ENCODE measurements around the gene SLC17A7. TPM values are rescaled to one million over a fixed set of nuclear protein-coding genes. Genes with fewer than 3 reads are reported as not detected.
"Not testable (repeated sequence)": the region's sequence is repeated elsewhere in the genome, so short reads cannot be mapped to it uniquely, and the experiment has no call there.

The SLC17A7 gene
- total and polyA plus RNA-seq, 2 donors (not counting 1 experiment from before 2014, with no cell fraction given): 0.08 to 0.33 TPM

GRCh38 chr19:49463960-49464740 lies 22.8 kb upstream of the SLC17A7 start:
- Histone ChIP-seq H3K9ac (ENCODE audit: insufficient read depth, low read length) (no peak overlapping the region), H3K27ac (ENCODE audit: insufficient read depth, low read length) (no peak overlapping the region), H3K36me3 (ENCODE audit: control insufficient read depth, insufficient read depth, low read length) (no peaks in the 10 kb centered on the region), H3K4me1 (ENCODE audit: control insufficient read depth, extremely low read depth, insufficient read depth, low read length) (no peaks in the 10 kb centered on the region), H3K9me3 (ENCODE audit: control insufficient read depth, insufficient read depth, low read depth, low read length) (no peaks in the 10 kb centered on the region), H3K27me3 (ENCODE audit: control insufficient read depth, insufficient read depth, low read length) (no peaks in the 10 kb centered on the region), H4K20me1 (ENCODE audit: control insufficient read depth, extremely low read depth, insufficient read depth, low read length) (no peaks in the 10 kb centered on the region), H2AFZ (ENCODE audit: low read length) (no peak overlapping the region), H3K4me2 (ENCODE audit: extremely low read depth, insufficient read depth, low read length) (no peak overlapping the region), H3K79me2 (ENCODE audit: control insufficient read depth, insufficient read depth, low read length) (no peaks in the 10 kb centered on the region), H3K4me3 (replicated peaks in 1 of 4; ENCODE audit: control extremely low read depth in 1 of 4, insufficient read depth in 1 of 4, low read depth in 3 of 4, low read length in 4 of 4) (no peak overlapping the region)
- TF ChIP-seq, protein P1, sequence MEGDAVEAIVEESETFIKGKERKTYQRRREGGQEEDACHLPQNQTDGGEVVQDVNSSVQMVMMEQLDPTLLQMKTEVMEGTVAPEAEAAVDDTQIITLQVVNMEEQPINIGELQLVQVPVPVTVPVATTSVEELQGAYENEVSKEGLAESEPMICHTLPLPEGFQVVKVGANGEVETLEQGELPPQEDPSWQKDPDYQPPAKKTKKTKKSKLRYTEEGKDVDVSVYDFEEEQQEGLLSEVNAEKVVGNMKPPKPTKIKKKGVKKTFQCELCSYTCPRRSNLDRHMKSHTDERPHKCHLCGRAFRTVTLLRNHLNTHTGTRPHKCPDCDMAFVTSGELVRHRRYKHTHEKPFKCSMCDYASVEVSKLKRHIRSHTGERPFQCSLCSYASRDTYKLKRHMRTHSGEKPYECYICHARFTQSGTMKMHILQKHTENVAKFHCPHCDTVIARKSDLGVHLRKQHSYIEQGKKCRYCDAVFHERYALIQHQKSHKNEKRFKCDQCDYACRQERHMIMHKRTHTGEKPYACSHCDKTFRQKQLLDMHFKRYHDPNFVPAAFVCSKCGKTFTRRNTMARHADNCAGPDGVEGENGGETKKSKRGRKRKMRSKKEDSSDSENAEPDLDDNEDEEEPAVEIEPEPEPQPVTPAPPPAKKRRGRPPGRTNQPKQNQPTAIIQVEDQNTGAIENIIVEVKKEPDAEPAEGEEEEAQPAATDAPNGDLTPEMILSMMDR (conservative IDR thresholded peaks at IDR 0.05 in 1 of 2, IDR thresholded peaks at IDR 0.05 in 1 of 2; ENCODE audit: low read depth in 1 of 2, low read length in 2 of 2): no peak
- TF ChIP-seq EZH2 (IDR thresholded peaks at IDR 0.05; ENCODE audit: low read length, missing control alignments): no peak
- no peak for DNase-seq (ENCODE audit: low read depth in 2 of 2)

GRCh38 chr19:49462492-49462891 lies 21.2 kb upstream of the SLC17A7 start:
- Histone ChIP-seq H2AFZ (ENCODE audit: low read length) (no peak overlapping the region), H3K9ac (ENCODE audit: insufficient read depth, low read length) (no peak overlapping the region), H3K79me2 (ENCODE audit: control insufficient read depth, insufficient read depth, low read length) (no peaks in the 10 kb centered on the region), H4K20me1 (ENCODE audit: control insufficient read depth, extremely low read depth, insufficient read depth, low read length) (no peaks in the 10 kb centered on the region), H3K27ac (ENCODE audit: insufficient read depth, low read length) (no peak overlapping the region), H3K9me3 (ENCODE audit: control insufficient read depth, insufficient read depth, low read depth, low read length) (no peaks in the 10 kb centered on the region), H3K4me1 (ENCODE audit: control insufficient read depth, extremely low read depth, insufficient read depth, low read length) (no peaks in the 10 kb centered on the region), H3K4me3 (replicated peaks in 1 of 4; ENCODE audit: control extremely low read depth in 1 of 4, insufficient read depth in 1 of 4, low read depth in 3 of 4, low read length in 4 of 4) (no peak overlapping the region), H3K4me2 (ENCODE audit: extremely low read depth, insufficient read depth, low read length) (no peak overlapping the region), H3K36me3 (ENCODE audit: control insufficient read depth, insufficient read depth, low read length) (no peaks in the 10 kb centered on the region), H3K27me3 (ENCODE audit: control insufficient read depth, insufficient read depth, low read length) (no peaks in the 10 kb centered on the region)
- DNase-seq (ENCODE audit: low read depth in 2 of 2): no peak
- no peak for TF ChIP-seq EZH2 (IDR thresholded peaks at IDR 0.05; ENCODE audit: low read length, missing control alignments)
- TF ChIP-seq, protein P1 (conservative IDR thresholded peaks at IDR 0.05 in 1 of 2, IDR thresholded peaks at IDR 0.05 in 1 of 2; ENCODE audit: low read depth in 1 of 2, low read length in 2 of 2): no peak

DNA sequence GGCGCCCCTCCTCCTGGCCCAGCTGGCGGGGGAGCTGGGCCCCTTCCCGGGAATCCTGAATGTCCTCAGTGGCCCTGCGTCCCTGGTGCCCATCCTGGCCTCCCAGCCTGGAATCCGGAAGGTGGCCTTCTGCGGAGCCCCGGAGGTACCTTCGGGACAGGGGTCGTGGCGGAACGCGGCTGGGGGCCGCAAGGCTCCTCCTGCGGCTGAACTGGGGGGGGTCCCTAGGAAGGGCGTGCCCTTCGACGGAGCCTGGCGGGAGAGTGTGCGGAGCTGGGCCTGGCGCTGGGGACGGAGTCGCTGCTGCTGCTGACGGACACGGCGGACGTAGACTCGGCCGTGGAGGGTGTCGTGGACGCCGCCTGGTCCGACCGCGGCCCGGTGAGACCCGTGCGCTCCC lies 20.3 kb upstream of the SLC17A7 start:
- H3K4me2 ChIP-seq (ENCODE audit: extremely low read depth, insufficient read depth, low read length): no peak overlapping the region
- no peaks in the 10 kb centered on the region for H3K4me1 ChIP-seq (ENCODE audit: control insufficient read depth, extremely low read depth, insufficient read depth, low read length)
- no peak overlapping the region for H2AFZ ChIP-seq (ENCODE audit: low read length)
- no peak for DNase-seq (ENCODE audit: low read depth in 2 of 2)
- H3K79me2 ChIP-seq (ENCODE audit: control insufficient read depth, insufficient read depth, low read length): no peaks in the 10 kb centered on the region
- TF ChIP-seq EZH2 (IDR thresholded peaks at IDR 0.05; ENCODE audit: low read length, missing control alignments): no peak
- TF ChIP-seq, protein P1 (conservative IDR thresholded peaks at IDR 0.05 in 1 of 2, IDR thresholded peaks at IDR 0.05 in 1 of 2; ENCODE audit: low read depth in 1 of 2, low read length in 2 of 2): no peak
- H4K20me1 ChIP-seq (ENCODE audit: control insufficient read depth, extremely low read depth, insufficient read depth, low read length): no peaks in the 10 kb centered on the region
- no peak overlapping the region for H3K27ac ChIP-seq (ENCODE audit: insufficient read depth, low read length)
- no peaks in the 10 kb centered on the region for H3K36me3 ChIP-seq (ENCODE audit: control insufficient read depth, insufficient read depth, low read length)
- H3K9ac ChIP-seq (ENCODE audit: insufficient read depth, low read length): no peak overlapping the region
- no peak overlapping the region for H3K4me3 ChIP-seq (replicated peaks in 1 of 4; ENCODE audit: control extremely low read depth in 1 of 4, insufficient read depth in 1 of 4, low read depth in 3 of 4, low read length in 4 of 4)
- H3K9me3 ChIP-seq (ENCODE audit: control insufficient read depth, insufficient read depth, low read depth, low read length): no peaks in the 10 kb centered on the region
- H3K27me3 ChIP-seq (ENCODE audit: control insufficient read depth, insufficient read depth, low read length): no peaks in the 10 kb centered on the region

GRCh38 chr19:49461130-49461529 lies 19.8 kb upstream of the SLC17A7 start:
- not testable (repeated sequence) for H3K79me2 ChIP-seq (ENCODE audit: control insufficient read depth, insufficient read depth, low read length); H4K20me1 ChIP-seq (ENCODE audit: control insufficient read depth, extremely low read depth, insufficient read depth, low read length); H3K27ac ChIP-seq (ENCODE audit: insufficient read depth, low read length)

More at GRCh38 chr19:49461130-49461529, 19.8 kb upstream of the SLC17A7 start:
- not testable (repeated sequence) for H3K9ac ChIP-seq (ENCODE audit: insufficient read depth, low read length); H3K27me3 ChIP-seq (ENCODE audit: control insufficient read depth, insufficient read depth, low read length); H3K36me3 ChIP-seq (ENCODE audit: control insufficient read depth, insufficient read depth, low read length); DNase-seq (ENCODE audit: low read depth in 2 of 2); H3K4me3 ChIP-seq (replicated peaks in 1 of 4; ENCODE audit: control extremely low read depth in 1 of 4, insufficient read depth in 1 of 4, low read depth in 3 of 4, low read length in 4 of 4); H3K9me3 ChIP-seq (ENCODE audit: control insufficient read depth, insufficient read depth, low read depth, low read length); H3K4me1 ChIP-seq (ENCODE audit: control insufficient read depth, extremely low read depth, insufficient read depth, low read length); H3K4me2 ChIP-seq (ENCODE audit: extremely low read depth, insufficient read depth, low read length); H2AFZ ChIP-seq (ENCODE audit: low read length)

All from fibroblast of lung (primary cell).